Mesendoderm (in vitro differentiated cells): Measurements from ENCODE around the gene FBLN2.

Experiments
- DNase-seq: peaks from one replicate; pipeline ENCODE4 v3.0.0; 2013
- H2AK5ac ChIP-seq: 2 replicates; pipeline ENCODE4 v1.6.1; 2013; ENCODE audit warnings: low read length, inconsistent platforms
- H2BK120ac ChIP-seq: 2 replicates; pipeline ENCODE4 v1.6.1; 2013; ENCODE audit warnings: low read depth, mild to moderate bottlenecking, low read length, moderate library complexity, mixed read lengths
- H2BK15ac ChIP-seq: replicated peaks from 2 replicates; pipeline ENCODE4 v1.6.1; 2013; ENCODE audit warnings: low read depth, mild to moderate bottlenecking, moderate library complexity
- H2BK5ac ChIP-seq: 2 replicates; pipeline ENCODE4 v1.6.1; 2013; ENCODE audit warnings: low read length, inconsistent platforms
- H3K18ac ChIP-seq: 2 replicates; pipeline ENCODE4 v1.6.1; 2013; ENCODE audit warnings: mild to moderate bottlenecking, low read length, mixed read lengths
- H3K23ac ChIP-seq: one replicate; pipeline ENCODE4 v1.6.1; 2013; ENCODE audit warnings: low read length
- H3K27ac ChIP-seq: 2 replicates; pipeline ENCODE4 v1.5.1; 2013; ENCODE audit warnings: low read depth, mild to moderate bottlenecking, inconsistent platforms, low read length, moderate library complexity
- H3K27me3 ChIP-seq: 2 replicates; pipeline ENCODE4 v1.6.1; 2013; ENCODE audit warnings: low read length, control low read depth, mild to moderate bottlenecking, inconsistent platforms; ENCODE audit not compliant: insufficient read depth, poor library complexity
- H3K36me3 ChIP-seq: 2 replicates; pipeline ENCODE4 v1.6.1; 2013; ENCODE audit warnings: low read length, inconsistent platforms; ENCODE audit not compliant: control insufficient read depth, insufficient read depth
- H3K4ac ChIP-seq: one replicate; pipeline ENCODE4 v1.6.1; 2013; ENCODE audit warnings: low read depth, mild to moderate bottlenecking, low read length, moderate library complexity
- H3K4me1 ChIP-seq: 2 replicates; pipeline ENCODE4 v1.6.1; 2013; ENCODE audit warnings: low read depth, low read length, inconsistent platforms; ENCODE audit not compliant: control insufficient read depth
- H3K4me2 ChIP-seq: 2 replicates; pipeline ENCODE4 v1.6.1; 2013; ENCODE audit warnings: low read length
- H3K4me3 ChIP-seq: 2 replicates; pipeline ENCODE4 v1.5.1; 2013; ENCODE audit warnings: mild to moderate bottlenecking, low read length
- H3K56ac ChIP-seq: one replicate; pipeline ENCODE4 v1.6.1; 2013; ENCODE audit warnings: low read length
- H3K79me1 ChIP-seq: 2 replicates; pipeline ENCODE4 v1.6.1; 2013; ENCODE audit warnings: low read length, inconsistent platforms
- H3K79me2 ChIP-seq: 2 replicates; pipeline ENCODE4 v1.6.1; 2013; ENCODE audit warnings: mild to moderate bottlenecking, low read length; ENCODE audit not compliant: control insufficient read depth, insufficient read depth
- H3K9ac ChIP-seq: 2 replicates; pipeline ENCODE4 v1.6.1; 2013; ENCODE audit warnings: low read length, inconsistent platforms
- H4K5ac ChIP-seq: one replicate; pipeline ENCODE4 v1.6.1; 2013; ENCODE audit warnings: low read length
- H4K8ac ChIP-seq: one replicate; pipeline ENCODE4 v1.6.1; 2013; ENCODE audit warnings: low read depth, mild to moderate bottlenecking, control low read depth, low read length, moderate library complexity
- WGBS: extraction: QIAGEN DNeasy Blood & Tissue Kit; methylation state at CpG from one replicate; pipeline ENCODE4 v1.1.7; 2013; ENCODE audit warnings: low lambda C conversion rate, missing lambda C conversion rate; ENCODE audit not compliant: insufficient coverage; ENCODE audit errors: extremely low coverage; 5-methylcytosine and 5-hydroxymethylcytosine counted together

The FBLN2 gene

DNA sequence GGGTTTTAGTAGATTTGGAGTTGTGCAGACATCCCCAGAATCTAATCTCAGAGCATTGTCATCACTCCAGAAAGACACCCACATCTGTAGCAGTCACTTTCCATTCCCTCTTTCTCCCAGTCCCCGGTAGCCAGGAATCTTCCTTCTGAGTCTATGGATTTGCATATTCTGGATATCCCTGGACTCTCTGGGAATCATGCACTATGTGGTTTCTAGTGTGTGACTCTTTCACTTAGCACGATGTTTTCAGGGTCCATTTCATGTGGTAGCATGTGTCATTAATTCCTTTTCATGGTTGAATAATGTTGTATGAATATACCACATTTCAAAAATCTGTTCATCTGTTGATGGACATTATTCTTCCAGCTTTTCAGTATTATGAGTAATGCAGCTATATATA, 29.3 kb downstream of the FBLN2 start:
- Histone ChIP-seq H3K18ac (no peak overlapping the region), H2AK5ac (no peak overlapping the region), H3K9ac (no peak overlapping the region), H3K4me1 (peaks cover 19% of the 10 kb centered on the region), H3K27me3 (no peaks in the 10 kb centered on the region), H3K27ac (no peak overlapping the region), H3K4ac (no peak overlapping the region), H2BK120ac (no peak overlapping the region), H3K4me3 (no peak overlapping the region), H3K79me1 (no peaks in the 10 kb centered on the region), H3K79me2 (no peaks in the 10 kb centered on the region), H3K4me2 (no peak overlapping the region), H3K23ac (no peak overlapping the region), H4K5ac (no peak overlapping the region), H3K36me3 (no peaks in the 10 kb centered on the region), H4K8ac (no peak overlapping the region), H3K56ac (no peak overlapping the region), H2BK5ac (no peak overlapping the region), H2BK15ac (no peak overlapping the region)
- DNase-seq, result no peak
- WGBS, result no CpG with 5 or more reads among the region's 2 CpGs

DNA sequence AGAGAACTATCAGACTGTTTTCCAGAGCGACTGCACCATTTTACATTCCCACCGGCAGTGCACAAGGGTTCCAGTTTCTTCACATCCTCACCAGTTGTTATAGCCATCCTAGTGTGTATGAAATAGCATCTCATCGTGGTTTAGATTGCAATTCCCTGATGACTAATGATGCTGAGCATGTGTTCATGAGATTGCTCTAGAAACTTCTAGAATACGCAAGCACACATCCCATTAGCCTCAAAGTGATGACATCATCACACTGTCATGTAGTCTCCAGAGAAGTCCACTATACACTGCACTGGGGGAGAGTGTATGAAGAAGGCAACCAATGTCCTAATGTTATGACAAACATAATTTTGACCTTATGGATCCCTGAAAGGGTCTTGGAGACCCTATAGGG, 30.1 kb downstream of the FBLN2 start:
- H3K79me2 ChIP-seq, result no peaks in the 10 kb centered on the region
- no peak overlapping the region for H2BK5ac ChIP-seq
- no peak overlapping the region for H3K4ac ChIP-seq
- no peak overlapping the region for H3K18ac ChIP-seq
- H2AK5ac ChIP-seq, result no peak overlapping the region
- H3K27me3 ChIP-seq, result no peaks in the 10 kb centered on the region
- WGBS, result no CpG with 5 or more reads among the region's 4 CpGs
- no peak overlapping the region for H4K5ac ChIP-seq
- DNase-seq, result no peak
- H3K79me1 ChIP-seq, result no peaks in the 10 kb centered on the region
- no peak overlapping the region for H3K27ac ChIP-seq
- no peaks in the 10 kb centered on the region for H3K36me3 ChIP-seq
- H3K56ac ChIP-seq, result no peak overlapping the region
- no peak overlapping the region for H4K8ac ChIP-seq
- no peak overlapping the region for H3K4me3 ChIP-seq
- H3K9ac ChIP-seq, result no peak overlapping the region
- H2BK120ac ChIP-seq, result no peak overlapping the region
- H3K4me2 ChIP-seq, result no peak overlapping the region
- H3K23ac ChIP-seq, result no peak overlapping the region
- H2BK15ac ChIP-seq, result no peak overlapping the region
- H3K4me1 ChIP-seq, result peaks cover 17% of the 10 kb centered on the region

GRCh38 chr3:13580256-13581023, 31.5 kb downstream of the FBLN2 start:
- Histone ChIP-seq H2BK15ac (no peak overlapping the region), H3K27ac (no peak overlapping the region), H3K4me2 (no peak overlapping the region), H3K79me2 (no peaks in the 10 kb centered on the region), H3K36me3 (no peaks in the 10 kb centered on the region), H3K27me3 (no peaks in the 10 kb centered on the region), H3K4me3 (no peak overlapping the region), H3K9ac (no peak overlapping the region), H3K4me1 (peaks cover 9% of the 10 kb centered on the region), H3K4ac (no peak overlapping the region), H3K18ac (no peak overlapping the region), H2AK5ac (no peak overlapping the region), H4K8ac (no peak overlapping the region), H3K23ac (no peak overlapping the region), H3K79me1 (no peaks in the 10 kb centered on the region), H2BK120ac (no peak overlapping the region), H3K56ac (no peak overlapping the region), H4K5ac (no peak overlapping the region), H2BK5ac (no peak overlapping the region)
- no CpG with 5 or more reads among the region's 20 CpGs for WGBS
- DNase-seq, result no peak

- Histone ChIP-seq H4K5ac (no peak overlapping the region), H4K8ac (no peak overlapping the region), H3K4ac (no peak overlapping the region), H3K27me3 (no peaks in the 10 kb centered on the region), H2BK120ac (no peak overlapping the region), H3K36me3 (no peaks in the 10 kb centered on the region), H3K79me1 (no peaks in the 10 kb centered on the region), H3K4me2 (no peak overlapping the region), H3K27ac (no peak overlapping the region), H3K18ac (no peak overlapping the region), H3K9ac (no peak overlapping the region), H3K4me3 (no peak overlapping the region), H3K4me1 (no peaks in the 10 kb centered on the region), H2AK5ac (no peak overlapping the region), H3K79me2 (no peaks in the 10 kb centered on the region), H2BK5ac (no peak overlapping the region), H3K23ac (no peak overlapping the region), H3K56ac (no peak overlapping the region), H2BK15ac (no peak overlapping the region)
- no peak for DNase-seq
- no CpG with 5 or more reads among the region's 21 CpGs for WGBS
Measured at GRCh38 chr3:13581485-13582365, 32.8 kb downstream of the FBLN2 start.

DNA sequence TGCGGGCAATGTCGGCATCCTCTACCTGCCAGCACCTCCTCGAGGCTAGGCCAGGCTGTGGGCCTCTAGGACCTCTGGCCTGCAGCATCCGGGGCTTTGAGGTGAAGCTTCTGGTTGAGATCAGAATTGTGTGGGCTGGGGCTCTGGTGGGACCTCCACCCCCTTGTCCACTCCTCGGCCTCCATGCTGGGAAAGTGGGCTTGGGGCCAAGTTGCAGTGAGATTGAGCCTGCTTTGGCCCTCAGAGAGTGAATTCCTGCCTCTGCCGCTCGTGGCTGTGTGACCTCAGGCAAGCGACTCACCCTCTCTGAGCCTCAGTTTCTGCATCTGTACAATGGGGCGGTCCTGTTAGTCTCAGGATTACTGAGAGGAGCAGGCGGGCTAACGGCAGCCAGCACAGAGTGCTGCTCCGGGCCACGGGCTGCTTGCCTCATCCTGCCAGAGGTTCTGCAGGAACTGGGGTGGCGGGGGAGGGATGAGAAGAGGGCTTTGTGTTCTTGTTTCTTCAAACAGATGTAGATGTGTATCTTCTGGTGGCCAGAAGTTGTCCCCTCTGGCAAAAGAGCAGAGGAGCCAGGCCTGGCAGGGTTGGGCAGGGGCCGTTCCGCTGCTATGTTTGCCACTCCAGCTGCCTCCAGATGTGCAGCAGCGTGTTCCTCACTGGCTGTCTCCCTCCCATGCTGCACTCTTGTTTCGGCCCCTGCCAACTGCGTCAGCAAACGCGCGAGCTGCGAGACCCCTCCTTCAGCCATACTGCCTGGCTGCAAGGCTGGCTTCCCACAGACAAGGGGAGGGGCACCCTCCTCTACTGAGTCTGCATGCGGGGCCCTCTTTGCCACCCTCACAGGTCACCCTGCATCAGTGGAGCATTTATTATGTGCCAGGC, 33.7 kb downstream of the FBLN2 start:
- Histone ChIP-seq H3K4ac (no peak overlapping the region), H3K18ac (no peak overlapping the region), H3K27me3 (no peaks in the 10 kb centered on the region), H3K36me3 (no peaks in the 10 kb centered on the region), H3K79me2 (no peaks in the 10 kb centered on the region), H4K5ac (no peak overlapping the region), H3K23ac (no peak overlapping the region), H2BK15ac (no peak overlapping the region), H2BK120ac (no peak overlapping the region), H4K8ac (no peak overlapping the region), H3K4me3 (no peak overlapping the region), H3K4me1 (peaks cover 3% of the 10 kb centered on the region), H3K79me1 (no peaks in the 10 kb centered on the region), H3K9ac (no peak overlapping the region), H3K56ac (no peak overlapping the region), H3K4me2 (no peak overlapping the region), H2AK5ac (no peak overlapping the region), H3K27ac (no peak overlapping the region), H2BK5ac (no peak overlapping the region)
- no peak for DNase-seq
- WGBS, result no CpG with 5 or more reads among the region's 24 CpGs
